ENCODE measurements around the gene SRPK2.

The SRPK2 gene

DNA sequence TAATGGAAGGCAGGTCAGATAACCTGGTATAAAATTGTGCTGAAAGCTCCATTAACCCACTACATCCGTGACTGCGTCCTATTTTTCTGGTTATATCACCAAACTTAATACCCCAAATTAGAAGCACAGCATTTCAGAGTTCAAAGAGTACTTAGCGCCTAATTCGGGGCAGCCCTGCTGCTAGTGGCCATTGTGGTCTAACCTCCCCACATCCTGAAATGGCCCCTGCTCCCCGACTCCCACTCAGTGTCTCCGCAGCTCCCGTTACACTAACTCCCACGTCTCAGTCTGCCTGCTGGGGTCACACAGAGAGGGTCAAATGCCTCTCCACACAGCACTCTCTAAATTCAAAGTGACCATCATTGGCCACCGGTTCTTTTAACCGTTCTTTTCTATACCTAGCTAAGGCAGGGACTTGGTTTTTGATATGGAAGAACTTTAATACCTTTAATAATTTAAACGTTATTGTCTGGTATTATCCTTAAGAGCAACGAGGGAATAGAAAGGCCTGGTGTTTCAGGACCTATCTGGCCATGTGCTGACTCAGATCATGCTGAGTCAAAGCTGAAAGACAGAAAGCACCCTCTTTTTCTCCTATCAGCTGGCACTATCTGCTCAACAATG lies 257.6 kb downstream of the SRPK2 start:
- ChIA-PET POLR2A (no interaction called here), CTCF (no interaction called here)
- no peaks in the 10 kb centered on the region for H3K27me3 ChIP-seq (replicated peaks in 2 of 5; ENCODE audit: control insufficient read depth in 4 of 5, insufficient read depth in 5 of 5, low read length in 4 of 5)
- DNase-seq, result no peak
- WGBS (ENCODE audit: insufficient coverage), result 99% methylated on average over 9 of the region's 12 CpGs
- peaks cover 5 to 60% (median 17%) of the 10 kb centered on the region in 4 experiments for H3K36me3 ChIP-seq (ENCODE audit: control insufficient read depth in 4 of 4, insufficient read depth in 4 of 4, low read length in 3 of 4)
- peaks cover 0 to 5% (median 0%) of the 10 kb centered on the region in 4 experiments for H3K4me1 ChIP-seq (ENCODE audit: control extremely low read depth in 1 of 4, control insufficient read depth in 4 of 4, insufficient read depth in 4 of 4, low read length in 3 of 4)
- H3K27ac ChIP-seq (ENCODE audit: insufficient read depth in 1 of 2, low read depth in 1 of 2, low read length in 2 of 2, poor library complexity in 1 of 2, severe bottlenecking in 2 of 2), result peak overlapping the region in 1 of 2 experiments; percentile 30
- H3K4me3 ChIP-seq (ENCODE audit: control insufficient read depth in 1 of 7, extremely low read depth in 1 of 7, insufficient read depth in 4 of 7, low read depth in 2 of 7, low read length in 6 of 7), result no peak overlapping the region
- no peaks in the 10 kb centered on the region for H3K9me3 ChIP-seq (ENCODE audit: control extremely low read depth in 1 of 5, control insufficient read depth in 4 of 5, insufficient read depth in 2 of 5, low read depth in 1 of 5, low read length in 4 of 5)

GRCh38 chr7:105130580-105130979 lies 258.1 kb downstream of the SRPK2 start:
- CTCF ChIA-PET, result interaction anchor here (1.0 kb wide), 1 partner anchor 10 kb away, joined by 3 read pairs; no protein-coding TSS in a partner anchor
- POLR2A ChIA-PET, result interaction anchor here (0.7 kb wide), 1 partner anchor 10 kb away, joined by 3 read pairs; no protein-coding TSS in a partner anchor
- Histone ChIP-seq H3K27me3 (replicated peaks in 2 of 5; ENCODE audit: control insufficient read depth in 4 of 5, insufficient read depth in 5 of 5, low read length in 4 of 5) (no peaks in the 10 kb centered on the region), H3K4me3 (ENCODE audit: control insufficient read depth in 1 of 7, extremely low read depth in 1 of 7, insufficient read depth in 4 of 7, low read depth in 2 of 7, low read length in 6 of 7) (no peak overlapping the region), H3K4me1 (ENCODE audit: control extremely low read depth in 1 of 4, control insufficient read depth in 4 of 4, insufficient read depth in 4 of 4, low read length in 3 of 4) (peaks cover 0 to 5% (median 0%) of the 10 kb centered on the region in 4 experiments), H3K9me3 (ENCODE audit: control extremely low read depth in 1 of 5, control insufficient read depth in 4 of 5, insufficient read depth in 2 of 5, low read depth in 1 of 5, low read length in 4 of 5) (no peaks in the 10 kb centered on the region), H3K36me3 (ENCODE audit: control insufficient read depth in 4 of 4, insufficient read depth in 4 of 4, low read length in 3 of 4) (peaks cover 7 to 64% (median 23%) of the 10 kb centered on the region in 4 experiments), H3K27ac (ENCODE audit: insufficient read depth in 1 of 2, low read depth in 1 of 2, low read length in 2 of 2, poor library complexity in 1 of 2, severe bottlenecking in 2 of 2) (no peak overlapping the region)
- WGBS (ENCODE audit: insufficient coverage), result 88% methylated on average over 1 of the region's 2 CpGs
- no peak for DNase-seq

GRCh38 chr7:105130048-105130447 lies 258.7 kb downstream of the SRPK2 start:
- WGBS (ENCODE audit: insufficient coverage), result 100% methylated on average over 2 of the region's 5 CpGs
- H3K36me3 ChIP-seq (ENCODE audit: control insufficient read depth in 4 of 4, insufficient read depth in 4 of 4, low read length in 3 of 4), result peaks cover 9 to 66% (median 25%) of the 10 kb centered on the region in 4 experiments
- H3K4me1 ChIP-seq (ENCODE audit: control extremely low read depth in 1 of 4, control insufficient read depth in 4 of 4, insufficient read depth in 4 of 4, low read length in 3 of 4), result peaks cover 0 to 5% (median 0%) of the 10 kb centered on the region in 4 experiments
- no peak for DNase-seq
- H3K4me3 ChIP-seq (ENCODE audit: control insufficient read depth in 1 of 7, extremely low read depth in 1 of 7, insufficient read depth in 4 of 7, low read depth in 2 of 7, low read length in 6 of 7), result no peak overlapping the region
- POLR2A ChIA-PET, result interaction anchor here (0.7 kb wide), 1 partner anchor 10 kb away, joined by 3 read pairs; no protein-coding TSS in a partner anchor
- CTCF ChIA-PET, result interaction anchor here (1.0 kb wide), 1 partner anchor 10 kb away, joined by 3 read pairs; no protein-coding TSS in a partner anchor
- no peak overlapping the region for H3K27ac ChIP-seq (ENCODE audit: insufficient read depth in 1 of 2, low read depth in 1 of 2, low read length in 2 of 2, poor library complexity in 1 of 2, severe bottlenecking in 2 of 2)
- H3K27me3 ChIP-seq (replicated peaks in 2 of 5; ENCODE audit: control insufficient read depth in 4 of 5, insufficient read depth in 5 of 5, low read length in 4 of 5), result no peaks in the 10 kb centered on the region
- H3K9me3 ChIP-seq (ENCODE audit: control extremely low read depth in 1 of 5, control insufficient read depth in 4 of 5, insufficient read depth in 2 of 5, low read depth in 1 of 5, low read length in 4 of 5), result no peaks in the 10 kb centered on the region

- WGBS (ENCODE audit: insufficient coverage), result 100% methylated on average over 6 of the region's 8 CpGs
- Histone ChIP-seq H3K27me3 (replicated peaks in 2 of 5; ENCODE audit: control insufficient read depth in 4 of 5, insufficient read depth in 5 of 5, low read length in 4 of 5) (no peaks in the 10 kb centered on the region), H3K9me3 (ENCODE audit: control extremely low read depth in 1 of 5, control insufficient read depth in 4 of 5, insufficient read depth in 2 of 5, low read depth in 1 of 5, low read length in 4 of 5) (no peaks in the 10 kb centered on the region), H3K4me1 (ENCODE audit: control extremely low read depth in 1 of 4, control insufficient read depth in 4 of 4, insufficient read depth in 4 of 4, low read length in 3 of 4) (peaks cover 0 to 5% (median 0%) of the 10 kb centered on the region in 4 experiments), H3K36me3 (ENCODE audit: control insufficient read depth in 4 of 4, insufficient read depth in 4 of 4, low read length in 3 of 4) (peaks cover 13 to 61% (median 21%) of the 10 kb centered on the region in 4 experiments), H3K4me3 (ENCODE audit: control insufficient read depth in 1 of 7, extremely low read depth in 1 of 7, insufficient read depth in 4 of 7, low read depth in 2 of 7, low read length in 6 of 7) (no peak overlapping the region), H3K27ac (ENCODE audit: insufficient read depth in 1 of 2, low read depth in 1 of 2, low read length in 2 of 2, poor library complexity in 1 of 2, severe bottlenecking in 2 of 2) (no peak overlapping the region)
- POLR2A ChIA-PET, result no interaction called here
- CTCF ChIA-PET, result interaction anchor here (0.6 to 2.5 kb wide), 3 partner anchors 9 to 48 kb away, joined by 3 to 10 read pairs (median 3); no protein-coding TSS in a partner anchor
- DNase-seq, result no peak
Observed at GRCh38 chr7:105127179-105127578, 261.5 kb downstream of the SRPK2 start.

DNA sequence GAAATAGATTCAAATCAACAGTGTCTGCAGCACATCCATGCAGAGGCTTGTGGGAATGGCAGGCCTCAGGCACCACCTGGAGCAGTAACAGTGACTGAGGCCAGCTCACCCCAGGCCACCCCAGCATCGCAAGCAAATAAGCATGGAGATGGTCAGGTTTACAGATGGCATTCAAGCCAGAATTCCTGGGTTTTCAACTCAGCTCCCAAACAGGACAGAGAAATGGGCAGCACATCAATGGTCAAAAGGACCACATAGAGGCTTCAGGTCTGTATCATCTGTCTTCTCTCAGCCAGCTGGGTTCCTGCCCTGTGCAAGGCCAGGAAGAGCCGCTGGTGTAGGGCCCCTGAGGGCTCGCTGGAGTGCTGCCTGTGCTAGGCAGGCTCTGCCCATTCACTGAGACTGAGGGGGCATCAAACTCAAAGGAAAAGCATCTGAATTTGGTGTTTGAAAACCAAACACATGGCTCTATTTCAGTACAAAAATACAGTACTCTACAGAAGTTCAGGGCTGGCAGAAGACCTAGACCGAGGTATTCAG lies 262.2 kb downstream of the SRPK2 start:
- POLR2A ChIA-PET, result no interaction called here

DNA sequence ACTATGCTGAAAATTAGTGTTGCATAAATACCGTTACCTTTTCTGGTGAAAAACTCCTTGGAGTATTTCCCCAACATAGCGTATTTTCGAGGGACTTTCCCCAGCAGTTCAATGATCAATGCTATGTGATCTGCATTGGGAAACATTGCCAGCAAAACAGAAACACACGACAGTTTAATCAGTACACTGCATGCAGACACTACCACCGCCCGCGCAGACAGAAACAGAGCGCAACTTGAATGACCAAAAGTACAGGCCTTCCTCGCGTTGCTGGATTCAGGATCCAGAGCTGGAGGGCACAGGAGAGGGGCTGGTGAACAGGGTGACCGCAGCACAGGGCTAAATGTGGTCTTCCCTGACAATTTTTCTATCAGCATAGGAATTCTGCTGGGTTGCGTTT lies 263.0 kb downstream of the SRPK2 start:
- Histone ChIP-seq H3K36me3 (ENCODE audit: control insufficient read depth in 4 of 4, insufficient read depth in 4 of 4, low read length in 3 of 4) (peaks cover 13 to 49% (median 17%) of the 10 kb centered on the region in 4 experiments), H3K27me3 (replicated peaks in 2 of 5; ENCODE audit: control insufficient read depth in 4 of 5, insufficient read depth in 5 of 5, low read length in 4 of 5) (no peaks in the 10 kb centered on the region), H3K4me1 (ENCODE audit: control extremely low read depth in 1 of 4, control insufficient read depth in 4 of 4, insufficient read depth in 4 of 4, low read length in 3 of 4) (peaks cover 0 to 3% (median 0%) of the 10 kb centered on the region in 4 experiments), H3K4me3 (ENCODE audit: control insufficient read depth in 1 of 7, extremely low read depth in 1 of 7, insufficient read depth in 4 of 7, low read depth in 2 of 7, low read length in 6 of 7) (no peak overlapping the region), H3K27ac (ENCODE audit: insufficient read depth in 1 of 2, low read depth in 1 of 2, low read length in 2 of 2, poor library complexity in 1 of 2, severe bottlenecking in 2 of 2) (no peak overlapping the region), H3K9me3 (ENCODE audit: control extremely low read depth in 1 of 5, control insufficient read depth in 4 of 5, insufficient read depth in 2 of 5, low read depth in 1 of 5, low read length in 4 of 5) (no peaks in the 10 kb centered on the region)
- ChIA-PET CTCF (no interaction called here), POLR2A (no interaction called here)
- no peak for DNase-seq
- 92% methylated on average over 12 of the region's 12 CpGs for WGBS (ENCODE audit: insufficient coverage)

More for the DNA sequence above, 262.2 kb downstream of the SRPK2 start:
- 95% methylated on average over 4 of the region's 4 CpGs for WGBS (ENCODE audit: insufficient coverage)
- DNase-seq, result no peak
- H3K27ac ChIP-seq (ENCODE audit: insufficient read depth in 1 of 2, low read depth in 1 of 2, low read length in 2 of 2, poor library complexity in 1 of 2, severe bottlenecking in 2 of 2), result no peak overlapping the region
- H3K27me3 ChIP-seq (replicated peaks in 2 of 5; ENCODE audit: control insufficient read depth in 4 of 5, insufficient read depth in 5 of 5, low read length in 4 of 5), result no peaks in the 10 kb centered on the region
- CTCF ChIA-PET, result interaction anchor here (2.5 kb wide), 1 partner anchor 10 kb away, joined by 10 read pairs; no protein-coding TSS in a partner anchor
- H3K4me3 ChIP-seq (ENCODE audit: control insufficient read depth in 1 of 7, extremely low read depth in 1 of 7, insufficient read depth in 4 of 7, low read depth in 2 of 7, low read length in 6 of 7), result no peak overlapping the region
- no peaks in the 10 kb centered on the region for H3K9me3 ChIP-seq (ENCODE audit: control extremely low read depth in 1 of 5, control insufficient read depth in 4 of 5, insufficient read depth in 2 of 5, low read depth in 1 of 5, low read length in 4 of 5)
- H3K4me1 ChIP-seq (ENCODE audit: control extremely low read depth in 1 of 4, control insufficient read depth in 4 of 4, insufficient read depth in 4 of 4, low read length in 3 of 4), result peaks cover 0 to 5% (median under 1%) of the 10 kb centered on the region in 4 experiments
- peaks cover 13 to 56% (median 18%) of the 10 kb centered on the region in 4 experiments for H3K36me3 ChIP-seq (ENCODE audit: control insufficient read depth in 4 of 4, insufficient read depth in 4 of 4, low read length in 3 of 4)

GRCh38 chr7:105122619-105123018 lies 266.1 kb downstream of the SRPK2 start:
- Histone ChIP-seq H3K9me3 (ENCODE audit: control extremely low read depth in 1 of 5, control insufficient read depth in 4 of 5, insufficient read depth in 2 of 5, low read depth in 1 of 5, low read length in 4 of 5) (no peaks in the 10 kb centered on the region), H3K27me3 (replicated peaks in 2 of 5; ENCODE audit: control insufficient read depth in 4 of 5, insufficient read depth in 5 of 5, low read length in 4 of 5) (no peaks in the 10 kb centered on the region), H3K4me1 (ENCODE audit: control extremely low read depth in 1 of 4, control insufficient read depth in 4 of 4, insufficient read depth in 4 of 4, low read length in 3 of 4) (peaks cover 11 to 15% (median 15%) of the 10 kb centered on the region in 4 experiments), H3K36me3 (ENCODE audit: control insufficient read depth in 4 of 4, insufficient read depth in 4 of 4, low read length in 3 of 4) (peaks cover 10 to 37% (median 15%) of the 10 kb centered on the region in 4 experiments), H3K4me3 (ENCODE audit: control insufficient read depth in 1 of 7, extremely low read depth in 1 of 7, insufficient read depth in 4 of 7, low read depth in 2 of 7, low read length in 6 of 7) (no peak overlapping the region), H3K27ac (ENCODE audit: insufficient read depth in 1 of 2, low read depth in 1 of 2, low read length in 2 of 2, poor library complexity in 1 of 2, severe bottlenecking in 2 of 2) (no peak overlapping the region)
- ChIA-PET CTCF (interaction anchor here (1.8 kb wide), 1 partner anchor 24 kb away, joined by 3 read pairs; no protein-coding TSS in a partner anchor), POLR2A (no interaction called here)
- WGBS (ENCODE audit: insufficient coverage), result 98% methylated on average over 6 of the region's 8 CpGs
- no peak for DNase-seq
